ENCODE measurements around the gene KLF17. TPM values are rescaled to one million over a fixed set of nuclear protein-coding genes. Genes with fewer than 3 reads are reported as not detected.

The KLF17 gene
- total and polyA plus RNA-seq, 4 donors = not detected

DNA sequence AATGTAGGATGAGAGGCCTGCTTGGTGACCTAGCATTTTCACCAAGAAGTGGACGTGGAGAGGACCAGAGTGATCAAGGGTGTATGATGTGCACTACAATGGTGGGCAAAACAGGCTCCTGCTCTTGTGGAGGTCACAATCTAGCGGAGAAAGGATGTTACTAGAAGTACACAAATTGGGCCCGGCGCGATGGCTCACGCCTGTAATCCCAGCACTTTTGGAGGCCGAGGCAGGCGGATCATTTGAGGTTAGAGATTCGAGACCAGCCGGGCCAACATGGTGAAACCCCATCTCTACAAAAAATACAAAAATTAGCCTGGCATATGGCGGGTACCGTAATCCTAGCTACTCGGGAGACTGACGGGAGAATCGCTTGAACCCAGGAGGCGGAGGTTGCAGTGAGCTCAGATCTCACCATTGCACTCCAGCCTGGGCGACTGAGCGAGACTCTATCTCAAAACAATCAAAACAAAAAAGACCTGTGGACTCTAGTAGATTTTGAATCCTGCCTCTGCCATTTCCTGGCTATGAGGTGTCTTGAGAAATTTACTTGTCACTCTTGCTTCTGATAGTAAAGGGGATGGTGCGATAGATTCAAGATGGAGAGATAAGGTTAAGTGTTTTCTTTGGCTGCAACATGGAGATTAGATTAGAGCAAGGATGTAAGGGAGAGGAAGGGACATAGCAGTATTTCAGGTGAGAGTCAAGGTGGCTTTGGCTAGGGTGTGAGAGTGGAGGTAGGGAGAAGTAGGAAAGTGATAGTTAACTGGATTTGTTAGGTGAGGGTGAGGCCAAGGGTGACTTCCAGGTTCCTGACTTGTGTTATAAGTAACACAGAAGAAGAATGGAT, 15.7 kb downstream of the KLF17 start:
- Histone ChIP-seq H3K9ac (ENCODE audit: low read depth in 1 of 2, low read length in 2 of 2) (no peak overlapping the region), H3K4me3 (ENCODE audit: low read depth in 1 of 3, low read length in 3 of 3) (no peak overlapping the region), H3K4me1 (ENCODE audit: control insufficient read depth in 4 of 4, insufficient read depth in 4 of 4, low read length in 3 of 4) (no peaks in the 10 kb centered on the region), H3K27ac (ENCODE audit: low read depth in 1 of 2, low read length in 2 of 2) (no peak overlapping the region), H3K9me3 (ENCODE audit: control insufficient read depth in 4 of 4, low read length in 3 of 4) (no peaks in the 10 kb centered on the region), H3K27me3 (ENCODE audit: control insufficient read depth in 4 of 4, insufficient read depth in 4 of 4, low read length in 3 of 4) (no peaks in the 10 kb centered on the region), H3K36me3 (ENCODE audit: control insufficient read depth in 4 of 4, insufficient read depth in 3 of 4, low read depth in 1 of 4, low read length in 3 of 4) (no peaks in the 10 kb centered on the region)
- no peak for DNase-seq (ENCODE audit: low spot score)
- no peak for TF ChIP-seq JUND (IDR thresholded peaks at IDR 0.05)
- TF ChIP-seq FOXA1 (IDR thresholded peaks at IDR 0.05) = no peak
- TF ChIP-seq, protein P1, sequence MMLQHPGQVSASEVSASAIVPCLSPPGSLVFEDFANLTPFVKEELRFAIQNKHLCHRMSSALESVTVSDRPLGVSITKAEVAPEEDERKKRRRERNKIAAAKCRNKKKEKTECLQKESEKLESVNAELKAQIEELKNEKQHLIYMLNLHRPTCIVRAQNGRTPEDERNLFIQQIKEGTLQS (IDR thresholded peaks at IDR 0.05) = no peak
- TF ChIP-seq EGR1 (IDR thresholded peaks at IDR 0.05; ENCODE audit: low read depth in 2 of 2) = no peak
- TF ChIP-seq, protein P2, sequence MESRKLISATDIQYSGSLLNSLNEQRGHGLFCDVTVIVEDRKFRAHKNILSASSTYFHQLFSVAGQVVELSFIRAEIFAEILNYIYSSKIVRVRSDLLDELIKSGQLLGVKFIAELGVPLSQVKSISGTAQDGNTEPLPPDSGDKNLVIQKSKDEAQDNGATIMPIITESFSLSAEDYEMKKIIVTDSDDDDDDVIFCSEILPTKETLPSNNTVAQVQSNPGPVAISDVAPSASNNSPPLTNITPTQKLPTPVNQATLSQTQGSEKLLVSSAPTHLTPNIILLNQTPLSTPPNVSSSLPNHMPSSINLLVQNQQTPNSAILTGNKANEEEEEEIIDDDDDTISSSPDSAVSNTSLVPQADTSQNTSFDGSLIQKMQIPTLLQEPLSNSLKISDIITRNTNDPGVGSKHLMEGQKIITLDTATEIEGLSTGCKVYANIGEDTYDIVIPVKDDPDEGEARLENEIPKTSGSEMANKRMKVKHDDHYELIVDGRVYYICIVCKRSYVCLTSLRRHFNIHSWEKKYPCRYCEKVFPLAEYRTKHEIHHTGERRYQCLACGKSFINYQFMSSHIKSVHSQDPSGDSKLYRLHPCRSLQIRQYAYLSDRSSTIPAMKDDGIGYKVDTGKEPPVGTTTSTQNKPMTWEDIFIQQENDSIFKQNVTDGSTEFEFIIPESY (IDR thresholded peaks at IDR 0.05) = no peak
- WGBS = 95% methylated on average over 19 of the region's 19 CpGs

DNA sequence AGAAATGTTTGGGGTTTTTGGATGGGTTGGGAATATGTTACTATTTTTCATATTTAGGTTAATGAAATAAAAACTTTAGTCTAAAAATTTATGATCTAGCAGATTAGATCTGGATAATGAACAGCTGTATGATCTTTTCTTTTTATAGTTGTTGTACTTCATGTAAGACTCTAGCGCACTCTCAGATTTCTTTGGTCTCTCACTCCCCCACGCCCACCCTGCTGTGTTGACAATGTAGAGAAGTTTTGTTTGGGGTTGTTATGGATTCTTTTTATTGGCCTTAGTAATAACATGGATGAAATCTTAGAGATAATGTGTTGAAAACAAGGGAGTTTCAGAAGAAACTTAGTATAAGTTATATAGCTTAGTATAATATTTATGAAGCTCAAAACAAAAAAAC, 17.3 kb downstream of the KLF17 start:
- Histone ChIP-seq H3K4me3 (ENCODE audit: low read depth in 1 of 3, low read length in 3 of 3) (no peak overlapping the region), H3K27me3 (ENCODE audit: control insufficient read depth in 4 of 4, insufficient read depth in 4 of 4, low read length in 3 of 4) (no peaks in the 10 kb centered on the region), H3K9me3 (ENCODE audit: control insufficient read depth in 4 of 4, low read length in 3 of 4) (no peaks in the 10 kb centered on the region), H3K9ac (ENCODE audit: low read depth in 1 of 2, low read length in 2 of 2) (no peak overlapping the region), H3K36me3 (ENCODE audit: control insufficient read depth in 4 of 4, insufficient read depth in 3 of 4, low read depth in 1 of 4, low read length in 3 of 4) (no peaks in the 10 kb centered on the region), H3K27ac (ENCODE audit: low read depth in 1 of 2, low read length in 2 of 2) (no peak overlapping the region), H3K4me1 (ENCODE audit: control insufficient read depth in 4 of 4, insufficient read depth in 4 of 4, low read length in 3 of 4) (no peaks in the 10 kb centered on the region)
- no peak for TF ChIP-seq RAD21 (IDR thresholded peaks at IDR 0.05)
- DNase-seq (ENCODE audit: low spot score) = no peak
- 88% methylated on average over 2 of the region's 2 CpGs for WGBS

DNA sequence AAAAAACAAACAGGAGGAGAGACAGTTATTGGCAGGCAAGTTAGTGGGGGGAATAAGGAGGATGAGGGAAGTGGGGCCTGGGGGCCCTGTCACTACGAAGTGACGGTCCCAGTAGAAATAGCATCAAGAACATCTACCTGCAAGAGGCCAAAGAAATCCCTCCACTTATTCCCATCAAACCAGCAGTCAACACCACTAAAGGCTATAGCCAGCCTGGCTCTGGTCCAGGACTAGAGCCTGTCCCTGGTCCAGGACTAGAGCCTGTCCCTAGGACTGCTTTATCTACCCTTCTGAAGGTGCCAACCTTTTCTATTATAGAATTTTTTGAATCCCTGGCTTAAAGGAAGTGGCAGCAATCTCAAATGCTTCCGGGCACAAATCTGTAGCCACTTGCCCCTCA, 19.6 kb downstream of the KLF17 start:
- peaks cover 0 to under 1% (median 0%) of the 10 kb centered on the region in 4 donors for H3K9me3 ChIP-seq (ENCODE audit: control insufficient read depth in 4 of 4, low read length in 3 of 4)
- H3K27ac ChIP-seq (ENCODE audit: low read depth in 1 of 2, low read length in 2 of 2) = no peak overlapping the region
- H3K27me3 ChIP-seq (ENCODE audit: control insufficient read depth in 4 of 4, insufficient read depth in 4 of 4, low read length in 3 of 4) = no peaks in the 10 kb centered on the region
- H3K4me1 ChIP-seq (ENCODE audit: control insufficient read depth in 4 of 4, insufficient read depth in 4 of 4, low read length in 3 of 4) = no peaks in the 10 kb centered on the region
- H3K36me3 ChIP-seq (ENCODE audit: control insufficient read depth in 4 of 4, insufficient read depth in 3 of 4, low read depth in 1 of 4, low read length in 3 of 4) = no peaks in the 10 kb centered on the region
- H3K9ac ChIP-seq (ENCODE audit: low read depth in 1 of 2, low read length in 2 of 2) = no peak overlapping the region
- TF ChIP-seq RAD21 (IDR thresholded peaks at IDR 0.05) (no peak), NR2F2 (IDR thresholded peaks at IDR 0.05) (no peak), GABPA (IDR thresholded peaks at IDR 0.05 in 1 of 2, conservative IDR thresholded peaks at IDR 0.05 in 1 of 2) (no peak), YY1 (IDR thresholded peaks at IDR 0.05) (no peak), HNF4A (conservative IDR thresholded peaks at IDR 0.05) (no peak), SP1 (IDR thresholded peaks at IDR 0.05) (no peak), FOXA2 (IDR thresholded peaks at IDR 0.05) (no peak), JUND (IDR thresholded peaks at IDR 0.05) (no peak), HNF4G (IDR thresholded peaks at IDR 0.05) (no peak), TAF1 (conservative IDR thresholded peaks at IDR 0.05) (no peak), RXRA (IDR thresholded peaks at IDR 0.05) (no peak)
- TF ChIP-seq, protein P3, sequence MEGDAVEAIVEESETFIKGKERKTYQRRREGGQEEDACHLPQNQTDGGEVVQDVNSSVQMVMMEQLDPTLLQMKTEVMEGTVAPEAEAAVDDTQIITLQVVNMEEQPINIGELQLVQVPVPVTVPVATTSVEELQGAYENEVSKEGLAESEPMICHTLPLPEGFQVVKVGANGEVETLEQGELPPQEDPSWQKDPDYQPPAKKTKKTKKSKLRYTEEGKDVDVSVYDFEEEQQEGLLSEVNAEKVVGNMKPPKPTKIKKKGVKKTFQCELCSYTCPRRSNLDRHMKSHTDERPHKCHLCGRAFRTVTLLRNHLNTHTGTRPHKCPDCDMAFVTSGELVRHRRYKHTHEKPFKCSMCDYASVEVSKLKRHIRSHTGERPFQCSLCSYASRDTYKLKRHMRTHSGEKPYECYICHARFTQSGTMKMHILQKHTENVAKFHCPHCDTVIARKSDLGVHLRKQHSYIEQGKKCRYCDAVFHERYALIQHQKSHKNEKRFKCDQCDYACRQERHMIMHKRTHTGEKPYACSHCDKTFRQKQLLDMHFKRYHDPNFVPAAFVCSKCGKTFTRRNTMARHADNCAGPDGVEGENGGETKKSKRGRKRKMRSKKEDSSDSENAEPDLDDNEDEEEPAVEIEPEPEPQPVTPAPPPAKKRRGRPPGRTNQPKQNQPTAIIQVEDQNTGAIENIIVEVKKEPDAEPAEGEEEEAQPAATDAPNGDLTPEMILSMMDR (IDR thresholded peaks at IDR 0.05; ENCODE audit: low read depth, low read length, missing input control) = no peak
- TF ChIP-seq, protein P4, sequence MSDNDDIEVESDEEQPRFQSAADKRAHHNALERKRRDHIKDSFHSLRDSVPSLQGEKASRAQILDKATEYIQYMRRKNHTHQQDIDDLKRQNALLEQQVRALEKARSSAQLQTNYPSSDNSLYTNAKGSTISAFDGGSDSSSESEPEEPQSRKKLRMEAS (IDR thresholded peaks at IDR 0.05) = no peak
- TF ChIP-seq, protein P2 (IDR thresholded peaks at IDR 0.05) = no peak
- TF ChIP-seq, protein P5, sequence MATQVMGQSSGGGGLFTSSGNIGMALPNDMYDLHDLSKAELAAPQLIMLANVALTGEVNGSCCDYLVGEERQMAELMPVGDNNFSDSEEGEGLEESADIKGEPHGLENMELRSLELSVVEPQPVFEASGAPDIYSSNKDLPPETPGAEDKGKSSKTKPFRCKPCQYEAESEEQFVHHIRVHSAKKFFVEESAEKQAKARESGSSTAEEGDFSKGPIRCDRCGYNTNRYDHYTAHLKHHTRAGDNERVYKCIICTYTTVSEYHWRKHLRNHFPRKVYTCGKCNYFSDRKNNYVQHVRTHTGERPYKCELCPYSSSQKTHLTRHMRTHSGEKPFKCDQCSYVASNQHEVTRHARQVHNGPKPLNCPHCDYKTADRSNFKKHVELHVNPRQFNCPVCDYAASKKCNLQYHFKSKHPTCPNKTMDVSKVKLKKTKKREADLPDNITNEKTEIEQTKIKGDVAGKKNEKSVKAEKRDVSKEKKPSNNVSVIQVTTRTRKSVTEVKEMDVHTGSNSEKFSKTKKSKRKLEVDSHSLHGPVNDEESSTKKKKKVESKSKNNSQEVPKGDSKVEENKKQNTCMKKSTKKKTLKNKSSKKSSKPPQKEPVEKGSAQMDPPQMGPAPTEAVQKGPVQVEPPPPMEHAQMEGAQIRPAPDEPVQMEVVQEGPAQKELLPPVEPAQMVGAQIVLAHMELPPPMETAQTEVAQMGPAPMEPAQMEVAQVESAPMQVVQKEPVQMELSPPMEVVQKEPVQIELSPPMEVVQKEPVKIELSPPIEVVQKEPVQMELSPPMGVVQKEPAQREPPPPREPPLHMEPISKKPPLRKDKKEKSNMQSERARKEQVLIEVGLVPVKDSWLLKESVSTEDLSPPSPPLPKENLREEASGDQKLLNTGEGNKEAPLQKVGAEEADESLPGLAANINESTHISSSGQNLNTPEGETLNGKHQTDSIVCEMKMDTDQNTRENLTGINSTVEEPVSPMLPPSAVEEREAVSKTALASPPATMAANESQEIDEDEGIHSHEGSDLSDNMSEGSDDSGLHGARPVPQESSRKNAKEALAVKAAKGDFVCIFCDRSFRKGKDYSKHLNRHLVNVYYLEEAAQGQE (IDR thresholded peaks at IDR 0.05) = no peak
- WGBS = 88% methylated on average over 3 of the region's 3 CpGs
- DNase-seq (ENCODE audit: low spot score) = no peak
- no peak overlapping the region for H3K4me3 ChIP-seq (ENCODE audit: low read depth in 1 of 3, low read length in 3 of 3)
